H1 (cell line): ENCODE results near the gene KNDC1. TPM values are rescaled to one million over a fixed set of nuclear protein-coding genes. Genes with fewer than 3 reads are reported as not detected.

ENCODE experiments used
- CTCF ChIA-PET: fragments of 300-600 bp; sonication (Branson Sonifier 250); formaldehyde crosslinking; loops from one replicate; lab custom pipeline; 2021; ENCODE audit not compliant: partially characterized antibody; lab: Charles Lee
- POLR2A ChIA-PET: fragments of 300-600 bp; sonication (Branson Sonifier 250); formaldehyde crosslinking; loops from one replicate; lab custom pipeline; 2021; ENCODE audit warnings: inconsistent platforms; ENCODE audit not compliant: partially characterized antibody; lab: Charles Lee
- DNase-seq, 2 experiments: peaks; one replicate each; pipeline versions ENCODE4 v3.0.0 to v3.0.0-alpha.2; 2010 to 2022; ENCODE audit warnings: low spot score in 2 of 2, low read depth in 1 of 2, mixed read lengths in 1 of 2
- FAIRE-seq: peaks from 2 replicates; lab custom pipeline; 2011; peaks lifted over from hg19 to GRCh38; lab: Jason Lieb, UNC
- H2AFZ ChIP-seq: 2 replicates; pipeline ENCODE4 v1.8.1; 2012; ENCODE audit warnings: low read length, inconsistent platforms
- H2AK5ac ChIP-seq: 2 replicates; pipeline ENCODE4 v1.6.1; 2013; ENCODE audit warnings: low read depth, low read length
- H2BK120ac ChIP-seq: replicated peaks from 2 replicates; pipeline ENCODE3; 2013; ENCODE audit warnings: low read depth, low read length, inconsistent platforms
- H2BK12ac ChIP-seq: 2 replicates; pipeline ENCODE4 v1.6.1; 2013; ENCODE audit warnings: low read depth, low read length
- H2BK15ac ChIP-seq: 2 replicates; pipeline ENCODE4 v1.6.1; 2013; ENCODE audit warnings: low read length
- H2BK20ac ChIP-seq: 2 replicates; pipeline ENCODE4 v1.6.1; 2013; ENCODE audit warnings: low read length
- H2BK5ac ChIP-seq: 2 replicates; pipeline ENCODE4 v1.6.1; 2013; ENCODE audit warnings: low read depth, low read length
- H3K14ac ChIP-seq: 2 replicates; pipeline ENCODE4 v1.6.1; 2013; ENCODE audit warnings: inconsistent platforms; ENCODE audit not compliant: insufficient read length
- H3K18ac ChIP-seq: 2 replicates; pipeline ENCODE4 v1.6.1; 2013; ENCODE audit warnings: low read length; ENCODE audit errors: extremely low read depth
- H3K23ac ChIP-seq: 2 replicates; pipeline ENCODE4 v1.6.1; 2013; ENCODE audit warnings: inconsistent platforms; ENCODE audit not compliant: insufficient read length
- H3K23me2 ChIP-seq: 2 replicates; pipeline ENCODE4 v1.6.1; 2013; ENCODE audit warnings: low read depth, low read length
- H3K27ac ChIP-seq: 2 replicates; pipeline ENCODE4 v1.6.1; 2011; ENCODE audit warnings: low read depth, low read length, inconsistent platforms
- H3K27me3 ChIP-seq, 4 experiments: replicated peaks in 1 of 4; 1 replicate in 1 of 4; 2 replicates in 3 of 4; pipeline versions ENCODE4 v1.6.1 to v1.8.1; 2011 to 2013; ENCODE audit warnings: low read length in 3 of 4, mild to moderate bottlenecking in 3 of 4, inconsistent platforms in 2 of 4, mixed read lengths in 2 of 4, moderate library complexity in 1 of 4; ENCODE audit not compliant: control insufficient read depth in 3 of 4, insufficient read depth in 3 of 4; ENCODE audit errors: extremely low read depth in 1 of 4
- H3K36me3 ChIP-seq, 4 experiments: 2 replicates each; pipeline versions ENCODE4 v1.6.1 to v1.8.1; 2011 to 2013; ENCODE audit warnings: mild to moderate bottlenecking in 4 of 4, low read length in 3 of 4, moderate library complexity in 2 of 4, control low read depth in 1 of 4, inconsistent platforms in 1 of 4; ENCODE audit not compliant: insufficient read depth in 4 of 4, control insufficient read depth in 2 of 4
- H3K4ac ChIP-seq: replicated peaks from 2 replicates; pipeline ENCODE3; 2013; ENCODE audit warnings: low read length, low read depth, mixed read lengths, inconsistent platforms; ENCODE audit not compliant: insufficient read length
- H3K4me1 ChIP-seq, 4 experiments: replicated peaks in 1 of 4; 1 replicate in 1 of 4; 2 replicates in 3 of 4; pipeline versions ENCODE4 v1.6.1 to v1.8.1; 2011 to 2013; ENCODE audit warnings: low read length in 3 of 4, inconsistent platforms in 2 of 4, mixed read lengths in 1 of 4; ENCODE audit not compliant: insufficient read depth in 4 of 4, control insufficient read depth in 3 of 4
- H3K4me2 ChIP-seq, 2 experiments: 2 replicates each; pipeline versions ENCODE4 v1.6.1 to v1.8.1; 2011 to 2013; ENCODE audit warnings: low read depth in 2 of 2, low read length in 2 of 2, control low read depth in 1 of 2, inconsistent platforms in 1 of 2, mild to moderate bottlenecking in 1 of 2; ENCODE audit not compliant: insufficient read depth in 1 of 2
- H3K4me3 ChIP-seq, 4 experiments: fragments of 200-600, 300-600 bp in 1 of 4; sonication (generic), shearing (Covaris generic), sonication (Bioruptor Twin) in 1 of 4; 2 replicates each; pipeline versions ENCODE4 v1.5.1 to v1.8.1; 2011 to 2016; ENCODE audit warnings: low read length in 4 of 4, low read depth in 3 of 4, control low read depth in 2 of 4, inconsistent platforms in 2 of 4, mild to moderate bottlenecking in 2 of 4, mixed read lengths in 1 of 4, moderate library complexity in 1 of 4; ENCODE audit not compliant: insufficient read depth in 2 of 4; ENCODE audit errors: extremely low read depth in 1 of 4
- H3K56ac ChIP-seq: replicated peaks from 2 replicates; pipeline ENCODE3; 2013; ENCODE audit warnings: low read depth, mild to moderate bottlenecking, mixed read lengths, low read length, inconsistent platforms; ENCODE audit not compliant: insufficient read length
- H3K79me1 ChIP-seq: 2 replicates; pipeline ENCODE4 v1.6.1; 2013; ENCODE audit warnings: low read depth, low read length, control low read depth
- H3K79me2 ChIP-seq, 2 experiments: 2 replicates each; pipeline versions ENCODE4 v1.6.1 to v1.8.1; 2012 to 2013; ENCODE audit warnings: low read length in 2 of 2, mild to moderate bottlenecking in 2 of 2, inconsistent platforms in 1 of 2; ENCODE audit not compliant: insufficient read depth in 2 of 2, control insufficient read depth in 1 of 2
- H3K9ac ChIP-seq, 4 experiments: replicated peaks in 1 of 4; 1 replicate in 1 of 4; 2 replicates in 3 of 4; pipeline versions ENCODE4 v1.6.1 to v1.8.1; 2011 to 2013; ENCODE audit warnings: low read depth in 3 of 4, low read length in 3 of 4, control low read depth in 2 of 4, mild to moderate bottlenecking in 2 of 4, moderate library complexity in 2 of 4, inconsistent platforms in 1 of 4; ENCODE audit errors: extremely low read depth in 1 of 4
- H3K9me3 ChIP-seq, 2 experiments: 2 replicates each; pipeline versions ENCODE4 v1.6.1 to v1.8.1; 2012 to 2013; ENCODE audit warnings: mild to moderate bottlenecking in 2 of 2, moderate library complexity in 2 of 2, control low read depth in 1 of 2, inconsistent platforms in 1 of 2, low read depth in 1 of 2, low read length in 1 of 2, mixed read lengths in 1 of 2; ENCODE audit not compliant: insufficient read depth in 2 of 2
- H4K20me1 ChIP-seq, 2 experiments: replicated peaks in 1 of 2; 2 replicates each; pipeline versions ENCODE3 to v1.8.1; 2011 to 2013; ENCODE audit warnings: inconsistent platforms in 2 of 2, low read length in 2 of 2, mild to moderate bottlenecking in 1 of 2; ENCODE audit not compliant: insufficient read depth in 2 of 2, control insufficient read depth in 1 of 2
- H4K5ac ChIP-seq: 2 replicates; pipeline ENCODE4 v1.6.1; 2013; ENCODE audit warnings: low read length, low read depth, mixed read lengths, inconsistent platforms; ENCODE audit not compliant: insufficient read length
- H4K8ac ChIP-seq: 2 replicates; pipeline ENCODE4 v1.8.0; 2013; ENCODE audit warnings: mild to moderate bottlenecking, moderate library complexity, low read length, inconsistent platforms; ENCODE audit not compliant: insufficient read depth; ENCODE audit errors: extremely low read depth
- H4K91ac ChIP-seq: replicated peaks from 2 replicates; pipeline ENCODE3; 2013; ENCODE audit warnings: low read length, mixed read lengths, inconsistent platforms; ENCODE audit not compliant: insufficient read length
- SP2 ChIP-seq: IDR thresholded peaks from 2 replicates; pipeline ENCODE4 v1.6.1; 2012; ENCODE audit warnings: mild to moderate bottlenecking, low read length, inconsistent platforms
- ZNF274 ChIP-seq: IDR thresholded peaks from 2 replicates; pipeline ENCODE4 v1.7.0; 2012; ENCODE audit warnings: low read length, borderline replicate concordance; ENCODE audit errors: extremely low read depth
- whole genome bisulfite sequencing, 2 experiments: shearing (Covaris generic) in 1 of 2; methylation state at CpG; one replicate each; pipeline versions ENCODE4 v1.1.6 to v1.1.7; 2013 to 2015; ENCODE audit warnings: low lambda C conversion rate in 2 of 2, mixed read lengths in 2 of 2, inconsistent platforms in 1 of 2, low coverage in 1 of 2, missing lambda C conversion rate in 1 of 2; ENCODE audit not compliant: insufficient replicate concordance in 2 of 2, insufficient coverage in 1 of 2, insufficient read length in 1 of 2; ENCODE audit errors: extremely low coverage in 1 of 2, missing lambda C conversion rate in 1 of 2; 5-methylcytosine and 5-hydroxymethylcytosine counted together
- polyA plus RNA-seq, 7 experiments: library from polyadenylated mRNA; depleted of rRNA in 3 of 7; stranded (reverse) in 5 of 7; unstranded in 2 of 7; fragments of >200 nt in 5 of 7; fragments of 200-250 nt in 2 of 7; gene quantifications; 1 replicate in 5 of 7; 2 replicates in 1 of 7; 4 replicates in 1 of 7; pipeline versions ENCODE4 v1.2.1 to v1.2.3, GENCODE V29; 2011 to 2013; ENCODE audit warnings: missing spikeins in 2 of 7, mixed read lengths in 2 of 7
- total RNA-seq: library from RNA; stranded (reverse); fragmentation: NEBNext Ultra II Directional; extraction: Animal tissue kit (Norgen Biotek cat#: 25700); gene quantifications from 2 replicates; pipeline ENCODE4 v1.2.1, GENCODE V29; 2021
- TF ChIP-seq, protein P1 (sequence below): IDR thresholded peaks from 2 replicates; pipeline ENCODE4 v1.6.1; 2012; ENCODE audit warnings: inconsistent platforms

KNDC1 gene
- total and polyA plus RNA-seq, 2 of the 8 experiments (the other 6 are each of a cell fraction or from before 2014, with no cell fraction given): 7.5 to 16.7 TPM

DNA sequence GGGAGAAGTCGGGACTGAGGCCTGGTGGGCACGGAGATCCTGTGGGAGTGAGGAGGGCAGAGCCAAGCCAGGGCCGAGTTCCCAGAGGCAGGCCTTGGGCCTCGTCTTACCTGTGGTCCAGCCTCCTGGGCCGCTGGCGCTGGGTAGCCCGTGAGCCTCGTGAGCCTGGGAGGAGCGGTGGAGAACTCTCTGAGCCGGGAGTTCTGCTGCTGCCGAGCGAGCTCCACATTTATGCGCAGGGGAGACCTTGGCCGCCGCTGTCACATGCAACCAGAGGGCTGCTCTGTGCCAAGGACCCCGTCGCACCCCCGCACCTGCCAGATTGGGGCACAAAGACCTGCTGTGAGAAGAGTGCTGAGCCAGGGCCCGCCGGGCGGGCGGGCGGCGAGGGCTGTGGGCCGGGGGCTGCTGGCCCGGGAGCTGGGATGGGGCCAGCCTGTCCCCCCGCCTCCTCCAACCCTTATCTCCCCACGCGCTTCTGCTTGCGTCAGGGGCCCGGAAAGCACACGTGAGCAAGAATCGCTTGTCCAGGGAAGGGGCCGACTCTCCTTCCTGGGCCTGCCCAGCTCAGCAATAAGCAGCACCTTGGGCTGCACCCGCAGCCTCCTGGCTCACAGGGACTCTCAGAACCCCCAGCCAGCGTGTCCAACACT is 87.8 kb downstream of the KNDC1 start:
- Histone ChIP-seq H3K56ac (no peak overlapping the region), H3K23ac (no peak overlapping the region), H3K27me3 (no peaks in the 10 kb centered on the region; a peak in 3 of 7 replicates), H3K9ac (no peak overlapping the region), H4K20me1 (peaks cover 0 to 6% of the 10 kb centered on the region in 2 experiments), H4K5ac (no peak overlapping the region), H2BK12ac (peak overlapping the region; percentile 50; the same call in 1 of the 2 replicates), H3K4ac (no peak overlapping the region), H4K91ac (peak overlapping the region; percentile 47), H2AFZ (no peak overlapping the region), H3K79me1 (0 out of 2 replicates have a peak, but pooled peaks cover 2% of the 10 kb centered on the region), H3K18ac (peak overlapping the region; percentile 78; the same call in 1 of the 2 replicates), H3K4me2 (peak overlapping the region in 1 of 2 experiments; percentile 29; a peak in 1 of 4 replicates), H3K14ac (no peak overlapping the region)
- POLR2A ChIA-PET: interaction anchor here (2.1 to 2.3 kb wide), 2 partner anchors 10 kb away, joined by 5 to 6 read pairs; partner anchors contain the start of gene VENTX
- no peak for DNase-seq
- TF ChIP-seq ZNF274: no peak
- no peak for TF ChIP-seq SP2
- TF ChIP-seq, protein P1, sequence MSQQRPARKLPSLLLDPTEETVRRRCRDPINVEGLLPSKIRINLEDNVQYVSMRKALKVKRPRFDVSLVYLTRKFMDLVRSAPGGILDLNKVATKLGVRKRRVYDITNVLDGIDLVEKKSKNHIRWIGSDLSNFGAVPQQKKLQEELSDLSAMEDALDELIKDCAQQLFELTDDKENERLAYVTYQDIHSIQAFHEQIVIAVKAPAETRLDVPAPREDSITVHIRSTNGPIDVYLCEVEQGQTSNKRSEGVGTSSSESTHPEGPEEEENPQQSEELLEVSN: 0 out of 2 replicates have a peak, but pooled peaks have one; percentile 0
- TF ChIP-seq, all 59 proteins: peak for 1
- peak overlapping the region; percentile 31 for H2BK120ac ChIP-seq
- 84% methylated on average over 32 of the region's 36 CpGs; no CpG with 5 or more reads in 1 of the 2 experiments for WGBS, 2 experiments
- H3K9me3 ChIP-seq: no peaks in the 10 kb centered on the region
- no peak overlapping the region for H3K4me3 ChIP-seq
- H2BK20ac ChIP-seq: no peak overlapping the region
- H3K4me1 ChIP-seq: peaks cover 0 to 15% (median 8%) of the 10 kb centered on the region in 4 experiments; a peak in 5 of 7 replicates
- no peak overlapping the region; the same call in none of the 2 replicates for H4K8ac ChIP-seq
- no peaks in the 10 kb centered on the region; a peak in 1 of 8 replicates for H3K36me3 ChIP-seq
- no peaks in the 10 kb centered on the region for H3K79me2 ChIP-seq
- H2AK5ac ChIP-seq: no peak overlapping the region
- H3K27ac ChIP-seq: no peak overlapping the region
- H3K23me2 ChIP-seq: 0 out of 2 replicates have a peak, but pooled peaks cover 1% of the 10 kb centered on the region
- no peak for FAIRE-seq
- CTCF ChIA-PET: interaction anchor here (0.6 to 3.6 kb wide), 10 partner anchors 10 to 309 kb away, joined by 3 to 24 read pairs (median 6); no protein-coding TSS in a partner anchor
- H2BK5ac ChIP-seq: peak overlapping the region; percentile 75; the same call in 1 of the 2 replicates
- H2BK15ac ChIP-seq: peak overlapping the region; percentile 72; the same call in 1 of the 2 replicates
